Measurements from ENCODE around the gene RPTOR.

Gene RPTOR

DNA sequence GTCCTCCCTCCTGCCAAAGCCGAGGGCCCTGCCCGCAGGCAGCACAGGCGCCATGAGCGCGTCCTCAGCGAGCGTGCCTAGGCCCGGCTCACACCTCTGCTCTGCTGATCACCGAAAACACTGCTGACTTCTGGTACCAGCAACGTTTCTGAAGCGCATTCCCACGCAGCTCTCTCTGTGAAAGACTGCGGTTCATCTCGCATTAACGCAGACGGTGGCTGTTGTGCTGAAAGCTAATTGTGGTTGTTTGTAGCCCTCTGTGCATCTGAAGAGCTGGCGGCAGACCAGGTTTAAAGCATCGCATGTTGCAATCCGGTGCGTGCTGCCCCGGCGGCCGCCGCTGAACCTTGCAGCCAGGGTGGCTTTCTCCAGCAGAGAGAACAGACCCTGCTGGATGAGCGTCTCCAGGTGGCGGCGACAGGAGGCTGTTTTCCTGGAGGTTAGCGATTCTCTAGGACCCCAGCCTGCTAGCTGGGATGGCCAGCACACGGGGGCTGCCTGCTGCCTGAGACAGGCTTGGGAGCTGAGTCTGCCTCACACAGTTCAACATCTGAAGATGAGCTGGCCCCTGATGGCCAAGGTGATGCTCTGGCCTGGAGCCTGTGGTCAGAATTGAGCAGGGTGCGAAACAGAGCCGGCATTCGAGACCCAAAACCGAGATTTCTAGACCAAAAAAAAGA lies 397.2 kb downstream of the RPTOR start:
- DNase-seq, result no peak

DNA sequence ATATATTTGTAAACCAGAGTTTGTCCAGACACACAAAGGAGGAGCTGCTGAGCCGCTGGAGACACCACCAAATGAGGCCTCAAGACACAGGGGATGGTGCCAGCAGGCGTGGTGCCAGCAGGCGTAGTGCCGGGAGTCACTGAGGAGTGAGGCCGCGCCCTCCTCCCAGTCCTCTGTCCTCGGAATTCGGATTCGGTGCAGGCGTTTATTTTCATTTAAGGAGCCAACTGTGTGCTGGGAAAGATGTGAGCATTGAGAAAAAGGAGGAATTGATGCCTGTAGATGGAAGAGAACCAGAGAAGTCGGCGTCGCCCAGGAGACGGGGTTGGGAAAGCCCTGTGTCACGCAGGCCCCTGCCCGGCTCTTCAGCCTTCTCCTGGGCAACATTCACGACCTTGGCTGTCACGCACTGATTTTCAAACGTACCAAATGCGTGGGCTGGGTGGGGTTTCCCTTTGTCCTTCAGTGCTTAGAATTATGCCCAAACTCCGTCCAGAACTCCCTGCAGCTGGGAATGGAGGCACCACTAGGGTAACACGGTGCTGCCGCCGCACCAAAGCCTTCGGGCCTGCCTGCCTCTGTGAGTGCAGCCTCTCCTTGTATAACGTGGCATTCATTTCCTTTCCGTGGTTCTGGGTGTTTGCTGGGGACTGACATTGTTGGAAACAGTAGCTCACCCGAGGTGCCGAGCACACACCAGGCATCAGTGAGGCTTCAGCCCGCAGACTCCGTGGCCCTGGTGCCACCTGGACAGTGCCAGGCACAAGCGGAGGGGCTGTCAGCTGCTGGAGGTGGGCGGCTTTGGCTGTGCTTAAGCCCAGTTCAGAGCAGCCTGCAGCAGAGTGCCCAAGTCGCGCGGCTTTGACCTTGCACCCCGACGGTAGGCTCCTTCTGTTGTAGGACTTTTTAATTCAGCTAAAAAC lies 398.0 kb downstream of the RPTOR start:
- no peak for DNase-seq

DNA sequence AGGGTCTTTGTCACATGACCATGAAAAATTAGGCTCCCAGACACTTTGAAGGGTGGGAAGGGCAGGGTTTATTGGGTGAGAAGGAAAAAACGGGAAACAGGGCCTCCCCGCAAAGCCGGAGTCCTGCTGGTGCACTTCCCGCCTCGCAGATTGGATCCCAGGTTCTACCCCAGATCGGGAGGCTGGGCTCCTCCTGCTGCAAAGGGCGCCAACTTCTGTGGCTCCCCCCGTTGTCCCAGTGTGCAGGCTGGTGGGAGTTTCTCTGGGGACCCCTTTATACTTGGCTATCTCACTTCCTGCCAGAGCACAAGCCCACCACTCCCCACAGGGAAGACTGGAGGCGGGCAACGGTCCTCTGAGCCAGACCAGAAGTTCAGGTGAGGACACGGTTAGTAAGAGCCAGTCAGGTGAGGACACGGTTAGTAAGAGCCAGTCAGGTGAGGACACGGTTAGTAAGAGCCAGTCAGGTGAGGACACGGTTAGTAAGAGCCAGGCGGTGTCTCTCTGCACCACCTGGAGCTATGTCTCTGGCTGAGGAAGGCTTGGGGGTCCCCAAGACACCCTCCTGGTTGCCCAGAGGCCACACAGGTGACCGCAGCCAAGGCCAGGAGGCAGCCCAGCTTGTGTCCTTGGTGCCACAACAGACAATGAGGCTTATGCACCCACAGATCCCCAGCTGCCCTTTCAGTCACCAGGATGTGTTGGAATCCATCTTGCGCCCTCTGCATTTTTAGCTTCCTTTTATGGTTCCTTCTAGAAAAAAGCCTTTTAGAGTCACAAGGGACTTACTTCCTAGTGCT lies 398.9 kb downstream of the RPTOR start:
- no peak for DNase-seq

DNA sequence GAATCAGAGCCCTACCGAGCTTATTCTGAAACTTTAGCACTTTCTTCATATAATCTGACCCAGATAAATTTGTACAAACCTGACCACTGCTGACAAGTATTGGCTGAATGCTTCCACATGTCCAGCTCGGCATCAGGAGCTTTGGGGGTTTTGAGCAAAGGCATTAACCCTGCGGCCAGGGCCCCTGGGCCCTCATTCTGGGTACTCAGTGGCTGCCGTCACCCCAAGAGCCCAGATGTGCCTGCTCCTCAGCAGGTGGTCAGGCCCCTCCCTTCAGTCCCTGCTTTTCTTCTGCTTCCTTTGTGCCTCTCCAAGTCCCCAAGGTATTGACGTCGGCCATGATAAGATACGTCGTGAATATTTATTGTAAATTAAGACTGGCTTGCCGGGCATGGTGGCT lies 399.7 kb downstream of the RPTOR start:
- no peak for DNase-seq

DNA sequence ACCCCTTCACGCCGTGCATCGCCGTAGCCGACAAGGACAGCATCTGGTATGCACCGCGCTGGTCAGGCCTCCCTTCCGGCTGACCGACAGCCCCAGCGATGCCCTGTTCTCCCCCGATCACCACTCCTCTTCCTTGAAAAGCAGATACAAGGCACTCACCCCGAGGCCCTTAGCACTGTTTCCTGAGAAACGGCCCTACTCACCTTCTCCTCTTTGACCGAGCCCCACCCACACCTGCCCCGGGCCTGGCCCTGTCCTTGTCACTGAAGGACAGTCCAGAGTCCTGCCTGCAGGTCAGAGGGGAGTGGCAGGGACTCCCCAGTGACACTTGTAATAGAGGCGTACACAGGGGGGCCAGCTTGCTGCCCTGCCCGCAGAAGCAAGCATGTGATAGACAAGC lies 401.1 kb downstream of the RPTOR start:
- no peak for DNase-seq

DNA sequence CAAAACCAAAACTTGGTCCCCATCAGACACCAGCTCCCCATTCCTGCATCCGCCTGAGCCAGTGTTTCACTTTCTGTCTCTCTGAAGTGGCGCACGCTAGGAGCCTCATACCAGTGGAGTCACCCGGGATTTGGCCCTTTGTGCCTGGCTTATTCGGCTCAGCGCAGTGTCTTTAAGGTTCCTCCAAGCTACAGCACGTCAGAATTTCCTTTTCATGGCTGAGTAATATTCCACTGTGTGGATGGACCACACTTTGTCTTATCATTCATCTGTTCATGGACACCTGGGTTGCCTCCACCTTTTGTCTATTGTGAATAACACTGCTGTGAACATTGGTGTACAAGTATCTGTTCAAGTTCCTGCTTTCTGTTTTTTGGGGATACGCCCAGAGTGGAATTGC lies 401.8 kb downstream of the RPTOR start:
- no peak for DNase-seq

DNA sequence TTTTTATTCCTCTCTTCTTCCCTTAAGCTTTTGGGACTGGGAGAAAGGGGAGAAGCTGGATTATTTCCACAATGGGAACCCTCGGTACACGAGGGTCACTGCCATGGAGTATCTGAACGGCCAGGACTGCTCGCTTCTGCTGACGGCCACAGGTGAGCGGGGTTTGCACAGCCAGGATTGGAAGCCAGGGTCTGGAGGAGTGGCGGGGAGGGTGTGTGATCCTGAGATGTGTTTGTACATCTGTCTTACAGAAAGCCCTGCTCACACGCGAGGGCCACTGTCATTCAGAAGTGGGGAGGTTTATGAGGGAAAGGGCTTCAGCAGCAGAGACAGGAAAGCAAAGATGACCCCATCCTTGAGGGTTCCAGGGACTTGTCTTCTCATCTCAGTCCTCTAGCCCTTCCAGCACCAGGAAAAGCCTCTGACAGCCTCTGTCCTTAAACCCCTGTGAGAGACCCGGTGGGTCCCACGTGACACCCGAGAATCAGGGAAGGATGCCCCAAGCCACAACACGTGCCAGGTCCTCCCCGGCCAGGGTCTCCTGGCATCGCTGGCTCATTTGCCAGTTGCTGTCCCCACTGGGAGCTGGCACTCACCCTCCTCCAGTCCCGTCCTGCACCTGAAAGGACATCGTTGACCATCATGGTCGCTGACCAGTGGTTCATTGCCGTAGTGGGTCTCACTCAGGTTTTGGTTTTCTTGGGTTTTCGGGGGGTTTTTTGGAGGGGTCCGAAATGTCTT lies 402.7 kb downstream of the RPTOR start:
- DNase-seq, result no peak

DNA sequence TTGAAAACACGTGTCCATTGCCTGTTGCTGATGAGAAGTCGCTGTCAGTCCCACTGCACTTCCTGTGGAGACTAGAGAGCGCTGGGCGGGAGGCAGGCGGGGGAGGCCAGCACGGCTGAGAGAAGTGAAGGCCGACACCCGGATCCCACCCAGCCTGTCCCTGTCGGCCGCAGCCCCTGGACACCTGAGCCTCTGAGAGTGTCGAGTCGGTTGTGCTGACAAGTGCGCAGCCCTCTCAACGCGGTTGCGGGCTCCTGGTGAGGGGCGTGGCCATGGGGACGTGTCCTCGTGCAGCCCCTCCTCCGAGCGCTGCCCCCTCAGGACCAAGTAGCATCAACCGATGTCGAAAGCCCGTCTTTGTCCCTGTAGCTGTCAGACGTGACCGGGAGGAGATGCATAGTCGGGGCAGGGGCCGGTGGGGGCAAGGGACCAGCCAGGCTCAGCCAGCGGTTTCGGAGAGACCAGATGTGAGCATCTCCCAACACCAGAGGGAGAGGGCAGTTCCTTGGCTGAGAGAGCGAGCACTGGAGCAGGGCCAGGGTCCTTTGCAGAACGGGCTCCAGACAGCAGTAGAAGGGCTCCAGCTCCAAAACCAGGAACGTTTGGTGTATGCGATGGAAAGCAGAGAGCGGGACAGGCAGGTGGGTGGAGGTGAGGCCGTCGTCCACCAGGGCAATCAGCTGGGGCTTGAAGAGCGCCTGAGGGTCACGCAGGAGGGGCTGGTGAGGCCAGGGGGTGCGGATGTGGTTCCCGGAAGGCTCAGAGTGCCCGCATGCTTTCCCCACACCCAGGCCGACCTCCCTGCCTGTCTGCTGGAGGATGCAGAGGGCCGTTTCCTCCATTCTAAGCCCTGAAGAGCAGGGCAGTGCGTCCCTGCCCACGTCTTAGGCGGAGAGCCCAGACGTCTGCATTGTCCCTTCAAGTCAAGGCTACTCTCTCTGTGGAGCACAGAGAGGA lies 403.7 kb downstream of the RPTOR start:
- no peak for DNase-seq

DNA sequence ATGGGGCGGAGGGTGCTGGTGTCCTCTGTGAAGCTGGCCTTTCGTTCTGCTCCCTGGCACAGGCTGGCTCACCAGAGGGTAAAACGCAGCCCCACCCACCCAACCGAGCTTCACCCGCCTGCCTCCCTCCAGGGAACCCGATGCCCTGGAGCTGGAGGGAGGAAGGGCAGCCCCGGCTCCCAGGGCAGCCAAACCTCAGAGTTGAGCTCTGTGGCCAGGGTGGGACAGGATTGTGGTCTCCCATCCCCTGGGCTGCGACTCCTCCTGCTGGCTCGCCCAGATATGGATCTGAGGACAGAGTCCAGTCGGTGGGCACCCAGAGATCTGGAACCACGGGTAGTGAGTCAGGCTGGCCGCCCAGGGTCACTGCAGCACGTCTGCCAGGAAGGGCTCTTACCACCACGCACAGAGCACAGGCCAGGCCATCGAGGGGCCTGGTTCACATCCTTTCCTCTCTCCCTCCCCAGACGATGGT lies 404.4 kb downstream of the RPTOR start:
- no peak for DNase-seq

DNA sequence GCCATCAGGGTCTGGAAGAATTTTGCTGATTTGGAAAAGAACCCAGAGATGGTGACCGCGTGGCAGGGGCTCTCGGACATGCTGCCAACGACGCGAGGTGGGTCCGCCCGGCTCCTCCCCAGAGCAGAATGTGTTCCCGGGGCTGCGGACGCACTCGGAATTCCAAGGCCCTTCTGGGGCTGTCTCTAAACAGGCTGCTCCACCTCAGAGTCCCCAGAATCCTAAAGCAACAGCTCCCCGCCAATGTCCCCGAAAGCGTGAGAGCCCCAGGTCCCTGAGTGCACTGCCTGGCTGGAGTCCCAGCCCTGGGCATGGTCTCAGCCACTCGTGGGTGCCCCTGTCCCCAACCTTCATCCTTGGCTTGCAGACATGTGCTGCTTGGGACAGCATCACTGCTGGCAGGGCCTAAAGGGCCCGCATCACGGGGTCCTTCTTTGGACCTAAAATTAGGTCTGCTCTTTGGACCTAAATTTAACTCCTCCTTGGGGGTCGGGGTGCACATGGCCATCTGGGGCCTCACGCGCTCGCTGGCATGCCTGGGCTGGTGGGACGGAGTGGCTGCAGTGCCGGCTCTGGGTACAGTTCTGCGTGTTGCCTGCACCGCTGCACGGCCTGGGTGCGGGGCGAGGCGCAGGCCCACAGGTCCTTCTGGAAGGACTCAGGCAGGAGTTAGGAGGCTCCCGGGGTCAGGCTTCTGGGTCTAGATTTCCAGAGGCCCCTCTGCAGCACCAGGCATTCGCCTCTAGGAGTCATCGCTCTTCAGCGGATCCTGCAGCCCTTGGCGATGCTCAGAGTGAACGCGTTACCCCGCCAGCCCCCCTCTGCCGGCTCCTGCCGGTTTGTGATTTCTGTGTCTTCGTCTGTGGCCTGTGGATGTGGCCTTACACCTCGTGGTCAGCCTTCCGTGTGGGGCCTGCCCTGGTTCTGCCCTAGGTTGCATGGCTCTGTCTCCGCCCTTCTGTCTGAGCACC lies 405.1 kb downstream of the RPTOR start:
- DNase-seq, result no peak

DNA sequence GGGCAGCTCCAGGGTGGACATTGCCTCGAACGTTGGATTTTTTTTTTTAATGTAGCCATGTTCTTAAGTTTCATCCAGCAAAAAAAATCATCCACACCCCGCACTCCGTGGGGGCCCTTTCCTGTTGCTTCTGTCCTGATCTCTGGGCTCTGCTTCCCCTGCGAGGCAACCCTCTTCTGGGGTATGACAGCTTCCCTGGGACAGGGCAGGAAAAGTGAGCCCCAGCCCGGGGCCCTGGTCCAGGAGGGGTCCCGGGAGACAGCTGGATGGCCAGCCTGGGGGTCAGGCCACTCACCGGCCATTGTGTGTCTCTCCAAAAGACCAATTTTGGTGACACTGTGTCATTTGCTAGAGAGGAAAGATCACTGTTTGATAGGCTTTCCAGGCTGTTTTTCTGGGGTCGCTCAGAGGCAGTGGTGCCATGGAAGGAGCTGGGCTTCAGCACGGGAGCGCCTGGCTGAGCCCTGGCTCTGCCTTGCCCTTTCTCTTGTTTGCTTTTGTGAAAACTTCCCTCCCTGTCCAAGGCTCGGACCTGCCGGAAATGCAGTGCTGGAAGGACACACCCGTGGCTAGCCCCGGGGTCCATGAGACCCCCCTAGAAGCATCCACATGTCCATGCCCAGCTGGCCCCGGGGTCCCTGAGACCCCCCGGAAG lies 406.0 kb downstream of the RPTOR start:
- no peak for DNase-seq

DNA sequence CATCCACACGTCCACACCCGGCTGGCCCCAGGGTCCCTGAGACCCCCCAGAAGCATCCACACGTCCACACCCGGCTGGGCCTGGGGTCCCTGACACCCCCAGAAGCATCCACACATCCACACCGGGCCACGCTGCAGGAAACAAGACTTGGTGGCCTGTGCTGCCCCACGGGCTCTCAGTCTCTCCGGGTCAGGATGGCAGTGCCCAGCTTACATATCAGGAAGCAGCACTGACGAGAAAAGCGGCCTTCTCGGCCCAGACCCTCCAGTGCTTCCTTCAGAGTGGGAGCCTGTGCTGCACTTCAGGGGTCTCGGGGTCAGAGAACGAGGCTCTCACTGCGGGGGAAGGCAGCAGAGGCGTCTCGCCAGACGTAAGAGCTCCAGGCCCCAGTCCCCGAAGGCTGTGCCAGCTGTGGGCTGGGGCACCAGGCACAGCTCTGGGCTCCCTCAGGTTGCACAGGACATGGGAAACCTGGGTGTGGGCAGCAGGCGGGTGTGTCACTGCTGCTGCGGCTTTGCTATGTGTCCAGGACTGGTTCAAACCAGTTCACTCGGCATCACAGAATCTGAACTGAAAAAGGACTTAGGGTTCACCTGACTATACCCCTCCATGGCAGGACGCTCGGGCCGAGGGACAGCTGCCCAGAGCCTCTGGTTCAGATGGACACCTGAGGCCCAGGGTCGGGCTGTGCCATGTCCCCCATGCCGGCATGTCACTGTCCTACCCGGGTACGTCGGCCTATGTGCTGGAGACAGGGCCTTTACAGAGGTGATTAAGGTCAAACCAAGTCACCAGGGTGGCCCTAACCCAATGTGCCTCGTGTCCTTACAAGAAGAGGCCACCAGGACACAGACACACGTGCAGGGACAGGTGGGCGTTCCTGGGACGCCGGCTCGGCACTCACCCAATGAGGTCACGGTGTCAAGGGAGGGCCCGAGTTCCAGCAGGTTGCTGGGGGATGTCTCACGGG lies 406.8 kb downstream of the RPTOR start:
- no peak for DNase-seq

DNA sequence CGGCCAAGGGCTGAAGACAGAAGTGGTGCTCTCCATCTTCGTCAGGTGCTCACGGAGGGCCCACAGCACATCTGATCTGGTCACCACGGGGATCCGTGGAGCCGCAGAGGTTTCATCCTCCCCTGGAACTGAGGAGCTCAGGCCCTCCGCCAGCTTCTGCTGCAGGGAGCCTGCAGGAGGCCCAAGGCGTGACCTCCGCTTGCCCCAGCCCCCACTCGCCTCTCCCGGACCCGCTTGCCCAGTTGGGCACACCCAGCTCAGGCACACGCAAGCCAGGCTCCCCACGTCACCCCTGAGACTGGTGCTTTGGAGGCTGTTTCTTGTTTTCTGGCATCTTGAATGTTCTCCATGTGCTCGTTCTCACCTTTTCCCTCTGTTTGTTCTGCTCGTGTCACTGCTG lies 407.7 kb downstream of the RPTOR start:
- DNase-seq, result no peak

DNA sequence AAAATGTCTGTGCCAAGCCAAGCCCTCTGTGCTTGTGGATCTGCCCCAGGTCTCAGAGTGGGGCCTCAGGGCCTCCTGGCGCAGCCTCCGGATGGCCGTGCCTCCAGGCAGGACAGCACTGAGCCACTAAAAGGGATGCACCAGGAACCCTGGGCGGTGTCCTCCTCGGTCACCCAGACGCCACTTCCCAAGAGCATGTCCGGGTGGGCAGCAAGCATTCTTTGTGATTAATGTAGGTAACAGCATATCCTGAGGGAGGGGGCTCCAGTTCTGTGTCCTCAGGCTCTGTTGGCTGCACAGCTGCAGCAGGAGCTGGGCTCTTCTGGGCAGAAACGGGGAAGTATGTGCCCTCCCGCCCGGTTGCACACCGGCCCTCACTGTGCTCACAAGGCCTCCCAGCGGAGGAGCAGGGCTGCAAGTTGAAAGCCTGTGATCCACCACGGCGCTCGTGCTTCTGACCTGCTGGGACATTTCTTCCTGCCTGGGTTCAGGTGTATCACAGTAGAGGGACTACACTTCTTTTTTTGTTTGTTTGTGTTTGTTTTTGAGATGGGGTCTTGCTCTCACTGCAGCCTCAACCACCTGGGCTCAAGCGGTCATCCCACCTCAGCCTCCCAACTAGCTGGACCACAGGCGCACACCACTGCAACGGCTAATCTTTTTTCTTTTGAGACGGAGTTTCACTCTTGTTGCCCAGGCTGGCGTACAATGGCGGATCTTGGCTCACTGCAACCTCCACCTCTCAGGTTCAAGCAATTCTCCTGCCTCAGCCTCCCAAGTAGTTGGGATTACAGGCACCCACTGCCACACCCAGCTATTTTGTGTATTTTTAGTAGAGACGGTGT lies 409.1 kb downstream of the RPTOR start:
- DNase-seq, result peak; percentile 9

DNA sequence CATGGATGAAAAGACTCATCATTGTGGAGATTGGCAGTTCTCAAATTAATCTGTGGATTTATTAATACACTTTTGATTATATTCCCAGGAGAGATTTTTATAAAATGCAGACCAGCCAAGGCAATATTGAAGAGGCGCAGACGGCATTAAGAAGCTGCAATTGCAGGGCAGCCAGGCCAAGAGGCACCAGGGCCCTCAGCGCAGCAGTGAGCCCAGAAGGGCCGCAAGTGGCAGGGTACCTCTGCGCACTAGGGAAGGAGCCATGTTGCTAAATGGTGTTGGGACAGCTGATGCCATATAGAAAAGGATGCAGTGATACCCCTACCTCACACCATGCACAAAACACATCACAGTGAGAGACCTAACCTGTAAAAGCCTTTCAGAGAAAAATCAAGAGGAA lies 410.4 kb downstream of the RPTOR start:
- DNase-seq, result no peak

DNA sequence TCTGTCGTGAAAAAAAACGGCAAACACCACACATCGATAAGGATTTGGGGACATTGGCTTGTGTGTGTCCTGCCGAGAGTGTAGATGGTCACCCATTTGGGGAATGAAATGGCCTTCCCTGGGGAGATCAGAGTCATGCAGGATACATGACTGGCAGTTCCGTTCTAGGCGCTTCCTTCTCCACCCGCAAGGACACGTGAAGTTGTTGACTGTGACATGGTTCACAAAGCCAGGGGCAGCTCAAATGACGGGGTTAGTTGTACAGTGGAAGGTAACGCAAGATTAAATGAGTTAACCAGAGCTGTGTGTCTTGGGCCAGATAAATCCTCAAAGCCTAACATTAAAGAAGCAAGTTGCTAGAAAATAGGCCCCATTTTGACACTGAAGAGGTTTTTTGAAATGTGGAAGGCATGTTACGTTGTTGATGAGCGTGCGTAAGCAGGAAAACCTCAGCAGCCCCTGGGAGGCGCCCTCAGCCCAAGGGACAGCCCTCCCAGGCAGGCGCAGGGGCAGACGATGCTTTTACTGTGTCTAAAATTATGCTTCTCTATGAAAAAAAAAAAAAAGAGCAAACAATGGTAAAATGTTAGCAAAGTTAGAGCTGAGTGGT lies 411.1 kb downstream of the RPTOR start:
- no peak for DNase-seq
